GM21390 (cell line): ENCODE data around the gene KATNIP.

Source experiments
- ATAC-seq: cut with Tn5 transposase; IDR thresholded peaks from one replicate; pipeline ENCODE4 v1.9.1; 2021; ENCODE audit not compliant: unreplicated experiment

KATNIP gene

DNA sequence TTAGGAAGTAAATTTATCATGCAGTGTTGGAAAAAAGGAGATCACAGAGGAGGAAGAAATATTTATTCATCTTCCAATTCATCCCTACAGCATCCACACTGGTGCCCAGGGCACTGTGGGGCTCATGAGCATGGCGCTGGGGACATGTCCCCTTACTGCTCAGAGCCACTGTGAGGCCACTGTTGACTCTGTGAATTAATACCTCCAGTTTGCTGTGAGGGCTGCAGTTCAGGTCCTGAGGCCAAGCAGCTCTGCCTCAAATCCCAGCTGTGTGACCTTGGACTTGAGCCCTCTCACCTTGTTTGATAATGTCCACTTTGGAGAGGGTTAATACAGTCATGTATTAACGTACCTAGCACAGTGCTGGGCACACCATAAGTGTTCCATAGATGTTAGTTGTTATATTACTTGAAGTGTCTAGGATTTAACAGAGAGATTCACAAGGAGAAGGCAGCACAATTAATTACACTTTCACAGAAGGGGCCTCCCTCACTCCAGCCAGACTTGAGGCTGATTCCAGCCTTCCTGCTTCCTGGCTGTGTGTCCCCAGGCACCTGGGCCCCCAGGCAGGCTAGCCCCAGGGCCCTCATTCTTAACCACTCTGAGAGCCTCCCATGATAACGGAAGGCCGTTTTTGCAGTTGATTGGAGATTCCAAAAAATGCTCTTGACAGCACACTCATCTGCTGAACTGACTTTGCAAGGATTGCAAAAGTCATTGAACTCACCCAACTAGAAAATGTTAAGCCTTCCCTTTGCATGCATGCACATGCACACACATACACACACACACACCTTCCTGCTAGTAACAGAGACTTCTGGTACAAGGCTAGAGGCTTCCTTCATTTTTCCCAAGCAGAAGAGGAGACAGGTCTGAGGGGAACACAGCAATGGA is 29.4 kb downstream of the KATNIP start:
- no peak for ATAC-seq

GRCh38 chr16:27582883-27583282 is 32.9 kb downstream of the KATNIP start:
- no peak for ATAC-seq

DNA sequence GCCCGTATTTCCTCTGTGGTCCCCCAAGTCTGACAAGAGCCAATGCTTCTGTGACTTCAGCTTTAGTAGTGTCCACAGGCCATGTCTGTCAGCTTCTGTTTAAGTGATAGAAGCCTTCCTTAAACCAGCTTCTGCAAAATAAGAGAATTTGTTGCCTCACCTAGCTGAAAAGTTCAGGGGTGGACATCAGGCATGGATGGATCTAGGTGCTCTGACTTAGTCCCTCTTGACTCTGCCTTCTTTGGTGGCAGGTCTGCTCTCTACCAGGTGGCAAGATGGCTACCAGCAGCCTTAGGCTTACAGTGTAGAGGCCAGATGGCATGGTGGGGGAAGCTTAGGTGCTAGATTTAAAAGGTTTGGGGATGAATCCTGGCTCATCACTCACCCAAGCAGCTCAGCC is 33.7 kb downstream of the KATNIP start:
- no peak for ATAC-seq

DNA sequence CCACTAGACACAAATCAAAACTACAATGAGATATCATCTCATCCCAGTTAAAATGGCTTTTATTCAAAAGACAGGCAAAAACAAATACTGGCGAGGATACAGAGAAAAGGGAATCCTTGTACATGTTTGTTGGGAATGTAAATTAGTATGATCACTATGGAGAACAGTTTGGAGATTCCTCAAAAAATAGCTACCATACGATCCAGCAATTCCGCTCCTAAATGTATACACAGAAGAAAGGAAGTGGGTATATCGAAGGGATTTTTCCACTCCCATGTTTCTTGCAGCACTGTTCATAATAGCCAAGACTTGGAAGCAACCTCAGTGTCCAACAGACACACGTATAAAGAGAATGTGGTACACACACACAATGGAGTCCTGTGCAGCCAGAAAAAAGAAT is 35.3 kb downstream of the KATNIP start:
- ATAC-seq: no peak

DNA sequence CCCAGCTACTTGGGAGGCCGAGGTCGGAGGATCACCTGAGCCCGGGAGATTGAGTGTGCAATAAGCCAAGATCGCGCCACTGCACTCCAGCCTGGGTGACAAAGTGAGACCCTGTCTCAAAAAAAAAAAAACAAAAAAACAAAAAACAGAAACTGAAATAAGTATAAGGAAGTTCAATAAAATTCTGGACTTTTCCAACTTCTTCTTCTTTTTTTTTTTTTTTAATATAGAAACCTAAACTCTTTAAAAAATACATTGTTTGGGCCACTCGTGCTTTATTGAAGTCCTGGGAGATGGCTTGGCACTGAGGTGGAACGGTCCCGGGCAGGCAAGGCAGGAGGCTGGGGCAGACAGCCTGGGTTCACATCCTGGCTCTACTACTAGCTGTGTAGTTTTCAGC is 36.8 kb downstream of the KATNIP start:
- no peak for ATAC-seq

DNA sequence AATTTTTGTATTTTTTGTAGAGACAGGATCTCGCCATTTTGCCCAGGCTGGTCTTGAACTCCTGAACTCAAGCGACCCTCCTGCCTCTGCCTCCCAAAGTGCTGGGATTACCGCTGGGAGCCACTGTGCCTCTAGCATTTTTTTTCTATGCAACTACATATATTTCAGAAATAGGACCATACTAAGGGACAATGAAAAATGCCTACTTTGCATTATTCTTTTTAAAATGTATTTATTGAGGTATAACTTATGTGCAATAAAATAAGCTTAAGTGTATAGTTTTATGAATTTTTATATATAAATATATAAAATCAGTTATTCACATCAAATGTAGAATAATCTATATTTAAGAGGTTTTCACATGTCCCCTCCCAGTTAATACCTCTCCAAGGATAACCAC is 38.1 kb downstream of the KATNIP start:
- ATAC-seq: no peak

- no peak for ATAC-seq
Measured at GRCh38 chr16:27591837-27592236, 41.9 kb downstream of the KATNIP start.

DNA sequence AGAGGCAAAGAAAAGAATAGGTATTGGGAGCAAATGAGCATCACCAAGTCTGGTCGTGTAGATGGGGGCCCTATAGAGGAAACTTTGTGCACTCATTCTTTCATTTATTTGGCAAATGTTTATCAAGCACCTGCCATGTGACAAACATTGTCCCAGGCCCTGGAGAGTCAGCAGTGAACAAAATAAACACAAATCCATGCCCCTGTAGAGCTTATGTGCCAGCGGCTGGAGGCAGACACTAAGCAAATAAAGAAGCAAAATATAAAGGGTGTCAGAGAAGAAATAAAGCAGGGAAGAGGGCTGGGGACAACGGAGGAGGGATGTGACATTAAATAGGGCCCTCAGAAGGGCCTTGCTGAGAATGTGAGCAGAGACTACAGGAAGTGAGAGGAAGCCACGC is 45.5 kb downstream of the KATNIP start:
- ATAC-seq: no peak

DNA sequence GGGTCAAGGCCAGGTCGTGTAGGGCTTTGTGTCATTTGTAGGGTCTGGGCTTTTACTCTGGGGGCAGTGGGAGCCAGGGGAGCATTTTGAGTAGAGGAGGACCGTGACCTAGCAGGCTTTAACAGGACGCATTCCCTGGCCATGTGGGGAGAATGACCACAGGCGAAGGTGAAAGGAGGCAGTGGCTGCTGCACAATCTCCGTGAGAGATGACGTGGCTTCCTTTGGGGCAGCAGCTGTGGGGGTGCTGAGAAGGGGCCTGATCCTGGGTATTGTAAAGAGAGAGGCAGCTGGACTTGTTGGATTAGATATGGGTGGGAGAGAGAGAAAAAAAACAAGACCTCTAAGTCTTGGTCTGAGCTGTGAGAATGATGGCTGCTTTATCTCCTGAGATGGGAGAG is 46.0 kb downstream of the KATNIP start:
- no peak for ATAC-seq

- no peak for ATAC-seq
Measured at GRCh38 chr16:27596411-27596810, 46.5 kb downstream of the KATNIP start.

- ATAC-seq: no peak
Measured at GRCh38 chr16:27597361-27597760, 47.4 kb downstream of the KATNIP start.

DNA sequence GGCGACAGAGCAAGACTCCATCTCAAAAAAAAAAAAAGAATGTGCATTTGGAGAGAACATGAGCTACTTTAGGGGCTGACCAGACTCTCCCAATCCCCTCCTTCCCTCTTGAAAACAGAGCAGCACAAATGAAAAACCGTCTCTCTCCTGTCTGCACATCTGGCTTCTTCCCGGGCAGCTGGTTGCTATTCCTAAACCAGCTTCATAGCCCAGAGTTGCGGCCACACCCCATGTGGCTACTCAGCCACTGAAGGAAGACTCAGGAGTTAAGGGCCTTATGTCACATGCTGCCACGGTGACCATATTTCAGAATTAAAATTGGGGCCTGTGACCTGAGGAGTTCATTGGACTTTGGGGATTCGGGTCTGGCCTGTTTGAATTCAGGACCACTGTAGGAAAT is 48.3 kb downstream of the KATNIP start:
- ATAC-seq: no peak

GRCh38 chr16:27598931-27599565 is 49.1 kb downstream of the KATNIP start:
- no peak for ATAC-seq

- no peak for ATAC-seq
Measured at GRCh38 chr16:27599606-27600005, 49.7 kb downstream of the KATNIP start.
